BLaER1 treated with 17β-estradiol and CSF1 and Interleukin-3, amounts not matched to agents 10 nM and 100 nM (cell line): ENCODE measurements around the gene PCCA.

Experiments used
- H3K27ac ChIP-seq, 11 experiments: shearing (Covaris generic); formaldehyde crosslinking; 2 replicates each; pipeline ENCODE4 v1.8.1; 2022
- H3K27me3 ChIP-seq, 11 experiments: shearing (Covaris generic); formaldehyde crosslinking; 2 replicates each; pipeline ENCODE4 v1.8.1; 2022
- H3K36me3 ChIP-seq, 11 experiments: shearing (Covaris generic); formaldehyde crosslinking; 2 replicates each; pipeline ENCODE4 v1.8.1; 2022
- H3K4me1 ChIP-seq, 10 experiments: shearing (Covaris generic); formaldehyde crosslinking; 2 replicates each; pipeline ENCODE4 v1.8.1; 2022
- H3K4me2 ChIP-seq, 11 experiments: shearing (Covaris generic); formaldehyde crosslinking; 2 replicates each; pipeline ENCODE4 v1.8.1; 2022
- H3K4me3 ChIP-seq, 10 experiments: shearing (Covaris generic); formaldehyde crosslinking; 2 replicates each; pipeline ENCODE4 v1.8.1; 2022
- H3K9ac ChIP-seq, 11 experiments: shearing (Covaris generic); formaldehyde crosslinking; 2 replicates each; pipeline ENCODE4 v1.8.1; 2022
- H3K9me3 ChIP-seq, 11 experiments: shearing (Covaris generic); formaldehyde crosslinking; replicated peaks in 1 of 11; 2 replicates each; pipeline ENCODE4 v1.8.1; 2022
- H4K20me1 ChIP-seq, 11 experiments: shearing (Covaris generic); formaldehyde crosslinking; 2 replicates each; pipeline ENCODE4 v1.8.1; 2022
- Cebpa-rat ChIP-seq, 11 experiments: shearing (Covaris generic); IDR thresholded peaks; 2 replicates each; pipeline ENCODE4 v1.8.1; 2022

The PCCA gene

DNA sequence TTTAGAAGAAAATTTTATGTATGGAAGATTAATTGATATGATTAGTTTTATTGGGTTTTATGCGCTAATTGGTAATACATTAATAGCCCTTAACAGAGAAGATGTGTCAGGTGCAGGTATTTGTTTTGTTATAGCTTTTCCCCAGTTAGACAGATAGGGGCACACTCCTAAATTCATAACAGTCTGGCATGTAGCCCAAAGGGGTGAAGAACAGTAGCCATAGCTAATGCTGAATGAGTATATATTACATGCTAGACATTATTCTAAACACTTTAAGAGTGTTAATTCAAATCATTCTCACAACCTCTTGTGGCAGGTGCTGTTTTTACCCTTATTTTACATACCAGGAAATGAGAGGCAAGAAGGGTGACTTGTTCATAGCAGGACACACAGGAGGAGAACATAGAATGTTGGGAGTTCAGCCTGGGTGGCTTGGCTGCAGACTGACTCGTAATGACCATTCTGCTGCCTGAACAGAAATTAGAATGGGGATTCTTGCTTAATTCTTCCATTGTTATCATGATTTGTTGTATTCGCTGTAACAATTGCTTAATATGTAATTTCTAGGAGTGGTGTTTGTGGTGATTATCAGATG is 20.1 kb downstream of the PCCA start:
- no peak overlapping the region for H3K4me2 ChIP-seq
- H3K9ac ChIP-seq: no peak overlapping the region
- no peak overlapping the region for H3K4me3 ChIP-seq
- H3K4me1 ChIP-seq: no peaks in the 10 kb centered on the region
- no peak for TF ChIP-seq Cebpa-rat (IDR thresholded peaks at IDR 0.05)
- H3K9me3 ChIP-seq: peaks cover 0 to 8% (median 0%) of the 10 kb centered on the region in 11 experiments; a peak in 3 of 22 replicates
- H3K27me3 ChIP-seq: no peaks in the 10 kb centered on the region
- H3K36me3 ChIP-seq: peaks cover 0 to 23% (median 9%) of the 10 kb centered on the region in 11 experiments; a peak in 8 of 22 replicates
- no peaks in the 10 kb centered on the region; a peak in 1 of 22 replicates for H4K20me1 ChIP-seq
- H3K27ac ChIP-seq: no peak overlapping the region

DNA sequence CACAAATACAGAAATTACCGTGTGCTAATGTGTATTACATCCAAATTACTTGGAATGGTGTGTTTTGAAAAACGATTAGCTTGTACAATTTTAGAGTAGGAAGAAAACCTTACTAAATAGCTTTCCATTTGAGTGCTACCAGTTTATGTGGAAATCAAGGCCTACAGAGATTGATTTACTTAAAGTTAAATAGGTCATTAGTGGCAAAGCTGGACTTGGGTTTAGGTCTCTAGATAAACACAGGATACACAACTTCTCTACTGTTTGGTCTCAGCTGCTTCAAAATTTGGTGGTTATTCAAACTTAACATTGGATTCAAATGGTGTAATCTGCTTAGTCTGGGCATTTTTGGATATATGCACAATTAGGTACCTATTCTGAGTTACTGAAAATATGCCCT is 21.4 kb downstream of the PCCA start:
- H3K9ac ChIP-seq: no peak overlapping the region
- no peaks in the 10 kb centered on the region for H3K27me3 ChIP-seq
- H4K20me1 ChIP-seq: no peaks in the 10 kb centered on the region; a peak in 1 of 22 replicates
- TF ChIP-seq Cebpa-rat (IDR thresholded peaks at IDR 0.05): no peak
- no peak overlapping the region for H3K4me3 ChIP-seq
- no peaks in the 10 kb centered on the region for H3K9me3 ChIP-seq
- peaks cover 0 to 16% (median 10%) of the 10 kb centered on the region in 11 experiments; a peak in 7 of 22 replicates for H3K36me3 ChIP-seq
- H3K27ac ChIP-seq: no peak overlapping the region
- H3K4me1 ChIP-seq: no peaks in the 10 kb centered on the region
- no peak overlapping the region for H3K4me2 ChIP-seq

DNA sequence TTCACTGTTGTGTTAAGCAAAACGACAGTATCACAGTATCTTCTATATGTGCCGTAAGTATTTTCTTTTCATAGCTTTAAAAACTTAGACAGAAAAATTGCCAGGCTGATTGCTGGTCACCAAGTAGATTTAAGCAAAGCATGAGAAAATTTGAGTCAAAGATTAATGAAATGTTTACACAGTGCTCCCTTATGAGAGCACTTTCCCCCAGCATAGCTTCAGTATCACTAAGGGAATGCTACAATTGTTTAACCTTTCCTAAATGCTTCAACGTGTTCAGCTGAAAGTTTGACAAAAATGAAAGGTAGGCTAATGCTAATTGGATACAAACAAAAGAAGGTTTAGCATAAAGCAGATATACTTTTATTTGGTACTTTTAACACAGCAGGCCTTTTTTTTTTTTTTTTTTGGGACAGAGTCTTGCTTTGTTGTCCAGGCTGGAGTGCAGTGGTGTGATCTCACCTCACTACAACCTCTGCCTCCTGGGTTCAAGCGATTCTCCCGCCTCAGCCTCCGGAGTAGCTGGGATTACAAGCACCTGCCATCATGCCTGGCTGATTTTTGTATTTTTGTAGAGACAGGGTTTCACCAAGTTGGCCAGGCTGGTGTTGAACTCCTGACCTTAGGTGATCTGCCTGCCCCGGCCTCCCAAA is 23.4 kb downstream of the PCCA start:
- Histone ChIP-seq H3K27ac (no peak overlapping the region), H4K20me1 (no peaks in the 10 kb centered on the region; a peak in 1 of 22 replicates), H3K9ac (no peak overlapping the region), H3K4me2 (no peak overlapping the region), H3K4me1 (no peaks in the 10 kb centered on the region), H3K27me3 (no peaks in the 10 kb centered on the region), H3K4me3 (no peak overlapping the region), H3K9me3 (no peaks in the 10 kb centered on the region), H3K36me3 (peaks cover 0 to 16% (median 10%) of the 10 kb centered on the region in 11 experiments; a peak in 7 of 22 replicates)
- no peak for TF ChIP-seq Cebpa-rat (IDR thresholded peaks at IDR 0.05)

DNA sequence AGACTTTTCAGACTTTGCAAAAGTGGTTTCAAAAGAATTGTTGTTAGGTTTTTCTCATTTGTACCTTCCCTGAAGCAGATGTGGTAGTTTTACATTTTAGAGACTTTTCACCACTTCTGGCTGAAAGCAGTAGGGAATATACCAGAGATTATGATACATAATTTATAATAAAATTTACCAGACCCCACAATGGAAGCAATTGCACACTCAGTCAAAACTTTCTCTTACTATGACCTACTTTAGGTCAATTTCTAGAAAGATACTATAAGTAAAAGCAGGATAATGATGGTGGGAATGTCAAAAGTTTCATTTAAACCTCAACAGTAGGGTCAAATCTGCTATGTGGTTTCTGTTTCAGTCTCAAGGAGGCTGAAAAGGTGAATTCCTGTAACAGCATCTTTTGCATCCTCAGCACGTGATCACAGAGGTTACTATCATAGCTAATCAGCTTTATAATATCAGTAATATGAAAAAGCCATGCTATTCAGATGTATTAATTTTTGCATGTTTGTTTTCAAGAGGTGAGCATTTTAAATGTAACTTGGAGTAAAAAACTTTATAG is 26.9 kb downstream of the PCCA start:
- Histone ChIP-seq H3K9ac (no peak overlapping the region), H3K36me3 (peaks cover 0 to 16% (median 10%) of the 10 kb centered on the region in 11 experiments; a peak in 7 of 22 replicates), H3K27ac (no peak overlapping the region), H3K4me2 (no peak overlapping the region), H3K9me3 (peaks cover 0 to 7% (median 0%) of the 10 kb centered on the region in 11 experiments; a peak in 1 of 22 replicates), H3K4me1 (no peaks in the 10 kb centered on the region), H3K4me3 (no peak overlapping the region), H3K27me3 (no peaks in the 10 kb centered on the region), H4K20me1 (no peaks in the 10 kb centered on the region)
- no peak for TF ChIP-seq Cebpa-rat (IDR thresholded peaks at IDR 0.05)

DNA sequence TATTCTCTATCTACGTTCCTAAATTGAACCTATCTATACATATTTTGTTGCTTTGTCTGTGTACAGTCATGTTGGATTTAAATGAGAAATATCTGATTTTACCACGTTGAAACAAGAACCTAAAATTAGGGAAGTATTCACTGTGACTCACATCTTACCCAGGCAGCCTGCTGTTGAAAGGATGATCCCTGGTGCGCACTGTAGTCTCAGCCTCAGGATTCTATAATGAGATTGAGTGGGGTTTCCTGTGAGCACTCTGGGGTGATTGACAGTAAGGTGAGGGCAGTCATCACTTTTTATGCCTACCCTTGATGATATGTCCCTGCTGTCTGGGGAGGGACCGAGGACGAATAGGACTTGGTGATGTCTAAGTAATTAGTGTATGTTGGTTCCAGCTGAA is 35.4 kb downstream of the PCCA start:
- Histone ChIP-seq H3K4me3 (no peak overlapping the region), H3K27me3 (no peaks in the 10 kb centered on the region), H4K20me1 (no peaks in the 10 kb centered on the region), H3K4me1 (peaks cover 0 to 23% (median under 1%) of the 10 kb centered on the region in 10 experiments; a peak in 9 of 20 replicates), H3K4me2 (peak overlapping the region in 2 of 11 experiments; percentile 15 to 37; a peak in 3 of 22 replicates), H3K9ac (no peak overlapping the region), H3K9me3 (peaks cover 15 to 26% (median 22%) of the 10 kb centered on the region in 11 experiments; a peak in 20 of 22 replicates), H3K27ac (no peak overlapping the region), H3K36me3 (peaks cover 0 to 13% (median 8%) of the 10 kb centered on the region in 11 experiments; a peak in 6 of 22 replicates)
- no peak for TF ChIP-seq Cebpa-rat (IDR thresholded peaks at IDR 0.05)

DNA sequence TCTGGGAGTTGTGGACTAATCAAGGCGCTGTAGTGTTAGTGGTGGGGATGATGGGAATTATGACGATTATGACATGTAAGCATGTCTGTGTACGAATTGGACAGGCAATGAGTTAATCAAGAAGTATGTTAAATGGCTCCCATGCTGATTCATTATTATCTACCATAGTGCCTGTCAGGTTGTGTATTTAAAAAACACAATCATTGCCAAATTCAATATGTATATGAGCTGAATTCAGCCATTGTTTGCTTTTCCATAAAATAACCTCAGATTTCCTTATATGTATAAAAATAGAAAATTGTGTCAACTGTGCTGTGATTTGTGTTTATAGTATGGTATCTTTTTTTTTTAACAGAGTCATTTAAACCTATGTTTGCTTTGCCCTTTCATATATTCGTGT is 37.1 kb downstream of the PCCA start:
- Histone ChIP-seq H3K27ac (no peak overlapping the region), H3K27me3 (no peaks in the 10 kb centered on the region), H3K36me3 (peaks cover 0 to 13% (median 8%) of the 10 kb centered on the region in 11 experiments; a peak in 6 of 22 replicates), H4K20me1 (no peaks in the 10 kb centered on the region), H3K4me2 (no peak overlapping the region), H3K9ac (no peak overlapping the region), H3K4me3 (no peak overlapping the region), H3K4me1 (peaks cover 0 to 34% (median 3%) of the 10 kb centered on the region in 10 experiments; a peak in 9 of 20 replicates), H3K9me3 (peaks cover 14 to 23% (median 21%) of the 10 kb centered on the region in 11 experiments; a peak in 20 of 22 replicates)
- TF ChIP-seq Cebpa-rat (IDR thresholded peaks at IDR 0.05): no peak

DNA sequence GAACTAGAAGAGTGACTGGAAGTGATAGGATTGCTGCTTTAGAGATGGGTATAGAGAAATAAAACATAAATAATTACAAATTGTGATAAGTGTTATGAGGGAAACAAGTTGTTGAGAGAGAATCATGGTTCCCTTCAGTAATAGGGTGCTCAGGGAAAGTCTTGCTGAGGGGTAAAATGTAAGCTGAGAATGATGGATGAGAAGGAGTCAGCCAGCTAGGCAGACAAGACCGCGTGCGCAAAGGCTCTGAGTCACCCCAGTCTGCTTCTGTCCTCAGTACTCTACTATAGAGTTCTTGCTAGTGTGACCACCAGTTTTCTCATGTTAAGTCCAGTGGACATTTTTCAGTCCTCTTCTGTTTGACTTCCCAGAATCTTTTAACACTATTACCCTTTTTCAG is 39.5 kb downstream of the PCCA start:
- peak overlapping the region in 2 of 11 experiments; percentile 70 to 74; a peak in 4 of 22 replicates for H3K4me2 ChIP-seq
- no peak overlapping the region for H3K9ac ChIP-seq
- TF ChIP-seq Cebpa-rat (IDR thresholded peaks at IDR 0.05): no peak
- no peaks in the 10 kb centered on the region for H4K20me1 ChIP-seq
- peaks cover 0 to 47% (median 12%) of the 10 kb centered on the region in 10 experiments; a peak in 11 of 20 replicates for H3K4me1 ChIP-seq
- H3K9me3 ChIP-seq: no peaks in the 10 kb centered on the region
- H3K27ac ChIP-seq: peak overlapping the region in 1 of 11 experiments; percentile 15; a peak in 1 of 22 replicates
- H3K36me3 ChIP-seq: no peaks in the 10 kb centered on the region
- no peak overlapping the region for H3K4me3 ChIP-seq
- H3K27me3 ChIP-seq: no peaks in the 10 kb centered on the region

DNA sequence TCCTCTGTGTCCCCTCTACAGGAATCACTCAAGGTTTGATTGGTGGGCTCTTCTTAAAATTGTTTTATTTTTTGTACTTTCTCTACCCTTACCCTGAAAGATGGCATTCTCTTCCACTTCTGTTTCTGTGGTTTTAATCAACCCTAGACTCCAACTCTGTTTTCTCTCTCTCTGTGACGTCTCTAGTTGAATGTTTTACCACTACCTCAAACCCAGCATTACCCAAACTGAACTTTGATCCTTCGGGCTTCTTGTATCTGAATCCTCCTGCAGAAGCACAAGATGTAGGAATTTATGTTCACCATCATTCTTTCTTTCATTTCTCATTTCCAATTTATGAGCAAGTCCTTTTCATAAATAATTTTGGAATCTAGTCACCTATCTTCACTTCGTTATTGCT is 39.9 kb downstream of the PCCA start:
- H3K9me3 ChIP-seq: no peaks in the 10 kb centered on the region
- no peaks in the 10 kb centered on the region for H3K27me3 ChIP-seq
- TF ChIP-seq Cebpa-rat (IDR thresholded peaks at IDR 0.05): no peak
- peaks cover 0 to 43% (median 12%) of the 10 kb centered on the region in 10 experiments; a peak in 11 of 20 replicates for H3K4me1 ChIP-seq
- no peak overlapping the region for H3K4me3 ChIP-seq
- no peak overlapping the region for H3K9ac ChIP-seq
- H3K27ac ChIP-seq: peak overlapping the region in 1 of 11 experiments; percentile 15; a peak in 1 of 22 replicates
- no peaks in the 10 kb centered on the region for H4K20me1 ChIP-seq
- H3K36me3 ChIP-seq: no peaks in the 10 kb centered on the region
- H3K4me2 ChIP-seq: peak overlapping the region in 4 of 11 experiments; percentile 5 to 74 (median 55); a peak in 5 of 22 replicates

DNA sequence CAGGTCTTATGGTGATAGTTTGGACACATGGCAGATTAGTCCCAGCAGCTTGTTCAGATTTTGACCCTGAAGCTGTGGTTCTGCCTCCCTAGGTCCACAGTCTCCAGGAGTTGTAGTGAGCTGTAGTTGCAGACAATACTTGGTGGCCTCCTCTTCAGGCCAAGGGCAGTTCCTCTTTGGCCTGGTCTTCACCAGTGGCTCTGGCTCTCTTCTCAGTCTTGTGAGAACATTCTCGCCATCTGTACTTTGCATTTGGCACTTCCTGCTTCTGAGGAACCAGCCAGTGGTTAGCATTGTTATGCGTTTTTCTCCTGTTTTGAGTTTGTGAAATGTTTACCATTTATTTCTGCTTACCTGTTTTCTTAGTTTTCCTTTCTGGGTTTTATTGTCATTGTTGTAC is 40.7 kb downstream of the PCCA start:
- peaks cover 0 to 36% (median 10%) of the 10 kb centered on the region in 10 experiments; a peak in 11 of 20 replicates for H3K4me1 ChIP-seq
- H3K9me3 ChIP-seq: no peaks in the 10 kb centered on the region
- no peaks in the 10 kb centered on the region for H3K27me3 ChIP-seq
- no peak overlapping the region for H3K4me3 ChIP-seq
- no peaks in the 10 kb centered on the region for H4K20me1 ChIP-seq
- no peaks in the 10 kb centered on the region for H3K36me3 ChIP-seq
- H3K27ac ChIP-seq: peak overlapping the region in 2 of 11 experiments; percentile 15 to 40; a peak in 2 of 22 replicates
- no peak overlapping the region for H3K9ac ChIP-seq
- peak overlapping the region in 6 of 11 experiments; percentile 5 to 74 (median 30); a peak in 7 of 22 replicates for H3K4me2 ChIP-seq
- no peak for TF ChIP-seq Cebpa-rat (IDR thresholded peaks at IDR 0.05)
